IPS-15b (cell line): ENCODE results near the gene FAM222A.

Experiments used
- H3K27me3 ChIP-seq: one replicate; pipeline ENCODE4 v1.6.1; 2013; ENCODE audit warnings: low read length; ENCODE audit not compliant: control insufficient read depth, insufficient read depth
- H3K36me3 ChIP-seq: one replicate; pipeline ENCODE4 v1.6.1; 2013; ENCODE audit warnings: low read length; ENCODE audit not compliant: control insufficient read depth, insufficient read depth
- H3K4me1 ChIP-seq: one replicate; pipeline ENCODE4 v1.6.1; 2013; ENCODE audit warnings: mild to moderate bottlenecking, low read length; ENCODE audit not compliant: control insufficient read depth, insufficient read depth
- H3K4me3 ChIP-seq: one replicate; pipeline ENCODE4 v1.5.1; 2013; ENCODE audit warnings: low read depth, low read length
- H3K9ac ChIP-seq: one replicate; pipeline ENCODE4 v1.6.1; 2013; ENCODE audit warnings: low read depth, mild to moderate bottlenecking, low read length
- H3K9me3 ChIP-seq: one replicate; pipeline ENCODE4 v1.6.1; 2013; ENCODE audit warnings: mild to moderate bottlenecking, low read length; ENCODE audit not compliant: control insufficient read depth, insufficient read depth

FAM222A gene

GRCh38 chr12:109695416-109695815 lies 18.2 kb upstream of the FAM222A start:
- H3K4me3 ChIP-seq, result no peak overlapping the region
- no peaks in the 10 kb centered on the region for H3K4me1 ChIP-seq
- H3K9me3 ChIP-seq, result no peaks in the 10 kb centered on the region
- H3K36me3 ChIP-seq, result no peaks in the 10 kb centered on the region
- H3K9ac ChIP-seq, result no peak overlapping the region
- no peaks in the 10 kb centered on the region for H3K27me3 ChIP-seq

GRCh38 chr12:109695961-109696461 lies 17.6 kb upstream of the FAM222A start:
- no peaks in the 10 kb centered on the region for H3K27me3 ChIP-seq
- no peak overlapping the region for H3K9ac ChIP-seq
- no peak overlapping the region for H3K4me3 ChIP-seq

GRCh38 chr12:109696485-109697269 lies 16.9 kb upstream of the FAM222A start:
- Histone ChIP-seq H3K4me3 (no peak overlapping the region), H3K9ac (no peak overlapping the region), H3K36me3 (no peaks in the 10 kb centered on the region), H3K9me3 (no peaks in the 10 kb centered on the region), H3K27me3 (no peaks in the 10 kb centered on the region), H3K4me1 (no peaks in the 10 kb centered on the region)

More at GRCh38 chr12:109695961-109696461, 17.6 kb upstream of the FAM222A start:
- no peaks in the 10 kb centered on the region for H3K4me1 ChIP-seq
- no peaks in the 10 kb centered on the region for H3K9me3 ChIP-seq
- no peaks in the 10 kb centered on the region for H3K36me3 ChIP-seq

- Histone ChIP-seq H3K9me3 (no peaks in the 10 kb centered on the region), H3K4me3 (no peak overlapping the region), H3K9ac (no peak overlapping the region), H3K4me1 (no peaks in the 10 kb centered on the region), H3K36me3 (no peaks in the 10 kb centered on the region), H3K27me3 (no peaks in the 10 kb centered on the region)
Observed at GRCh38 chr12:109697270-109697553, 16.4 kb upstream of the FAM222A start.

- no peaks in the 10 kb centered on the region for H3K9me3 ChIP-seq
- H3K4me3 ChIP-seq, result no peak overlapping the region
- H3K9ac ChIP-seq, result no peak overlapping the region
- H3K4me1 ChIP-seq, result no peaks in the 10 kb centered on the region
- no peaks in the 10 kb centered on the region for H3K27me3 ChIP-seq
- no peaks in the 10 kb centered on the region for H3K36me3 ChIP-seq
Observed at GRCh38 chr12:109697877-109698468, 15.7 kb upstream of the FAM222A start.

GRCh38 chr12:109698820-109699219 lies 14.8 kb upstream of the FAM222A start:
- Histone ChIP-seq H3K9me3 (no peaks in the 10 kb centered on the region), H3K9ac (no peak overlapping the region), H3K27me3 (no peaks in the 10 kb centered on the region), H3K4me3 (no peak overlapping the region), H3K36me3 (no peaks in the 10 kb centered on the region), H3K4me1 (no peaks in the 10 kb centered on the region)

GRCh38 chr12:109701064-109701463 lies 12.6 kb upstream of the FAM222A start:
- H3K9me3 ChIP-seq, result no peaks in the 10 kb centered on the region
- H3K27me3 ChIP-seq, result no peaks in the 10 kb centered on the region
- no peaks in the 10 kb centered on the region for H3K36me3 ChIP-seq
- H3K9ac ChIP-seq, result no peak overlapping the region
- H3K4me3 ChIP-seq, result no peak overlapping the region
- H3K4me1 ChIP-seq, result no peaks in the 10 kb centered on the region

- H3K9ac ChIP-seq, result no peak overlapping the region
- no peak overlapping the region for H3K4me3 ChIP-seq
- H3K4me1 ChIP-seq, result no peaks in the 10 kb centered on the region
- no peaks in the 10 kb centered on the region for H3K36me3 ChIP-seq
- H3K27me3 ChIP-seq, result no peaks in the 10 kb centered on the region
- no peaks in the 10 kb centered on the region for H3K9me3 ChIP-seq
Observed at GRCh38 chr12:109702111-109702841, 11.3 kb upstream of the FAM222A start.

GRCh38 chr12:109703684-109704083 lies 9.9 kb upstream of the FAM222A start:
- Histone ChIP-seq H3K9me3 (no peaks in the 10 kb centered on the region), H3K4me3 (no peak overlapping the region), H3K27me3 (no peaks in the 10 kb centered on the region), H3K9ac (no peak overlapping the region), H3K36me3 (no peaks in the 10 kb centered on the region), H3K4me1 (no peaks in the 10 kb centered on the region)

- Histone ChIP-seq H3K36me3 (no peaks in the 10 kb centered on the region), H3K4me1 (no peaks in the 10 kb centered on the region), H3K4me3 (no peak overlapping the region), H3K9me3 (no peaks in the 10 kb centered on the region), H3K27me3 (no peaks in the 10 kb centered on the region), H3K9ac (no peak overlapping the region)
Observed at GRCh38 chr12:109704371-109705098, 9.1 kb upstream of the FAM222A start.

GRCh38 chr12:109705291-109705690 lies 8.3 kb upstream of the FAM222A start:
- no peaks in the 10 kb centered on the region for H3K36me3 ChIP-seq
- no peaks in the 10 kb centered on the region for H3K4me1 ChIP-seq
- no peaks in the 10 kb centered on the region for H3K27me3 ChIP-seq
- no peak overlapping the region for H3K9ac ChIP-seq
- H3K9me3 ChIP-seq, result no peaks in the 10 kb centered on the region
- no peak overlapping the region for H3K4me3 ChIP-seq
